ENCODE measurements around the gene DIO1.

DNA sequence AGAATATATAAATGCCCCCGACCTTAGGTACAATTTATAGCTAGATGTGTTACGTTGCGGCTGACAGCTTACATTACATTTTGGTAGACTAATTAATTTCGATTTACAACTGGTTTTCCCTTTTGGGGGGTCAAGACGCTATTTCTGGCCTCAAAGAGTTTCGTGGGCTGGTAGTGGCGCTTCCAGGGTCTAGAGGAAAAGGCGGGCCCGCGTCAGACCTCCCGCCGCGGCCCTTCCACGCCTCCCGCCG is 51.1 kb downstream of the DIO1 start:
- TF ChIP-seq, protein P1, sequence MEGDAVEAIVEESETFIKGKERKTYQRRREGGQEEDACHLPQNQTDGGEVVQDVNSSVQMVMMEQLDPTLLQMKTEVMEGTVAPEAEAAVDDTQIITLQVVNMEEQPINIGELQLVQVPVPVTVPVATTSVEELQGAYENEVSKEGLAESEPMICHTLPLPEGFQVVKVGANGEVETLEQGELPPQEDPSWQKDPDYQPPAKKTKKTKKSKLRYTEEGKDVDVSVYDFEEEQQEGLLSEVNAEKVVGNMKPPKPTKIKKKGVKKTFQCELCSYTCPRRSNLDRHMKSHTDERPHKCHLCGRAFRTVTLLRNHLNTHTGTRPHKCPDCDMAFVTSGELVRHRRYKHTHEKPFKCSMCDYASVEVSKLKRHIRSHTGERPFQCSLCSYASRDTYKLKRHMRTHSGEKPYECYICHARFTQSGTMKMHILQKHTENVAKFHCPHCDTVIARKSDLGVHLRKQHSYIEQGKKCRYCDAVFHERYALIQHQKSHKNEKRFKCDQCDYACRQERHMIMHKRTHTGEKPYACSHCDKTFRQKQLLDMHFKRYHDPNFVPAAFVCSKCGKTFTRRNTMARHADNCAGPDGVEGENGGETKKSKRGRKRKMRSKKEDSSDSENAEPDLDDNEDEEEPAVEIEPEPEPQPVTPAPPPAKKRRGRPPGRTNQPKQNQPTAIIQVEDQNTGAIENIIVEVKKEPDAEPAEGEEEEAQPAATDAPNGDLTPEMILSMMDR (IDR thresholded peaks at IDR 0.05; ENCODE audit: low read depth, low read length, poor library complexity, severe bottlenecking): no peak
- TF ChIP-seq EZH2phosphoT487 (IDR thresholded peaks at IDR 0.05; ENCODE audit: borderline replicate concordance, low read length): no peak

All from DOHH2 (cell line).